HepG2 (cell line): Measurements from ENCODE around the gene POLA1. TPM values are rescaled to one million over a fixed set of nuclear protein-coding genes. Genes with fewer than 3 reads are reported as not detected.

Experiments
- CCAR2 ChIP-seq: fragments of 200-400 bp; formaldehyde crosslinking; optimal IDR thresholded peaks from 2 replicates; pipeline ENCODE3; 2018; ENCODE audit warnings: low read depth, mild to moderate bottlenecking, low read length, moderate library complexity
- CCDC6 ChIP-seq: sonication (generic); formaldehyde crosslinking; IDR thresholded peaks from 2 replicates; pipeline ENCODE4 v1.8.1; 2022; ENCODE audit warnings: mild to moderate bottlenecking, missing genetic modification reagents, moderate library complexity
- CSRNP1 ChIP-seq: sonication (generic); formaldehyde crosslinking; IDR thresholded peaks from 2 replicates; pipeline ENCODE4 v1.8.1; 2023; ENCODE audit warnings: mild to moderate bottlenecking, missing genetic modification reagents
- GATAD2A ChIP-seq: IDR thresholded peaks from 2 replicates; pipeline ENCODE4 v1.6.1; 2016
- IKZF1 ChIP-seq: fragments of 450-650 bp; IDR thresholded peaks from 2 replicates; pipeline ENCODE4 v1.7.1; 2016
- JUNB ChIP-seq: sonication (generic); formaldehyde crosslinking; IDR thresholded peaks from 2 replicates; pipeline ENCODE4 v1.8.0; 2022; ENCODE audit warnings: missing genetic modification reagents, mild to moderate bottlenecking, borderline replicate concordance
- NFE2L1 ChIP-seq: sonication (generic); formaldehyde crosslinking; IDR thresholded peaks from 2 replicates; pipeline ENCODE4 v1.4.0; 2020; ENCODE audit warnings: missing genetic modification reagents, mild to moderate bottlenecking, borderline replicate concordance
- NFKB2 ChIP-seq: sonication (generic); formaldehyde crosslinking; IDR thresholded peaks from 2 replicates; pipeline ENCODE4 v1.4.0; 2020; ENCODE audit warnings: missing genetic modification reagents, borderline replicate concordance
- PLSCR1 ChIP-seq: sonication (generic); formaldehyde crosslinking; IDR thresholded peaks from 2 replicates; pipeline ENCODE4 v1.5.0; 2020; ENCODE audit warnings: missing genetic modification reagents, mild to moderate bottlenecking, borderline replicate concordance
- SNAPC5 ChIP-seq: sonication (generic); formaldehyde crosslinking; IDR thresholded peaks from 2 replicates; pipeline ENCODE4 v1.8.1; 2023; ENCODE audit warnings: mild to moderate bottlenecking, missing genetic modification reagents, borderline replicate concordance
- SP4 ChIP-seq: sonication (generic); formaldehyde crosslinking; IDR thresholded peaks from 2 replicates; pipeline ENCODE4 v1.8.1; 2023; ENCODE audit warnings: mild to moderate bottlenecking, missing genetic modification reagents
- STAG1 ChIP-seq: sonication (generic); formaldehyde crosslinking; IDR thresholded peaks from 2 replicates; pipeline ENCODE4 v1.4.0; 2020; ENCODE audit warnings: missing genetic modification reagents
- ZEB1 ChIP-seq: IDR thresholded peaks from 2 replicates; pipeline ENCODE4 v1.6.1; 2012; ENCODE audit warnings: mild to moderate bottlenecking, low read depth, inconsistent platforms; ENCODE audit not compliant: insufficient replicate concordance
- ZNF570 ChIP-seq: sonication (generic); formaldehyde crosslinking; IDR thresholded peaks from 2 replicates; pipeline ENCODE4 v1.4.0; 2020; ENCODE audit warnings: mild to moderate bottlenecking, missing genetic modification reagents, borderline replicate concordance
- polyA plus RNA-seq, 8 experiments: library from polyadenylated mRNA; depleted of rRNA in 3 of 8; stranded (reverse) in 7 of 8; unstranded in 1 of 8; fragments of >200 nt; fragmentation: Illumina TruSeq in 4 of 8; extraction: Trizol in 4 of 8; gene quantifications; 2 replicates each; pipeline versions ENCODE4 v1.2.1 to v1.2.3, GENCODE V29; 2011 to 2016; ENCODE audit warnings: low read depth in 4 of 8, missing spikeins in 1 of 8, mixed read lengths in 1 of 8; ENCODE audit not compliant: insufficient read depth in 1 of 8
- total RNA-seq, 5 experiments: library from RNA; depleted of rRNA; stranded (reverse); fragments of >200 nt; fragmentation: Illumina TruSeq; extraction: Trizol; gene quantifications; 2 replicates each; pipeline ENCODE4 v1.2.3, GENCODE V29; 2016; ENCODE audit warnings: low read depth in 1 of 5
- TF ChIP-seq, protein P1 (sequence below): sonication (generic); formaldehyde crosslinking; IDR thresholded peaks from 2 replicates; pipeline ENCODE4 v1.8.0; 2022; ENCODE audit warnings: mild to moderate bottlenecking, missing genetic modification reagents, moderate library complexity
- TF ChIP-seq, protein P2 (sequence below): sonication (generic); formaldehyde crosslinking; IDR thresholded peaks from 2 replicates; pipeline ENCODE4 v1.8.1; 2022; ENCODE audit warnings: low read depth, mild to moderate bottlenecking, missing genetic modification reagents
- TF ChIP-seq, protein P3 (sequence below): sonication (generic); formaldehyde crosslinking; IDR thresholded peaks from 2 replicates; pipeline ENCODE4 v1.4.0; 2020; ENCODE audit warnings: mild to moderate bottlenecking, missing genetic modification reagents, borderline replicate concordance

POLA1 gene
- total and polyA plus RNA-seq, 2 of the 13 experiments (the other 11 are each of a cell fraction or from before 2014, with no cell fraction given), result 3.3 to 26.5 TPM

DNA sequence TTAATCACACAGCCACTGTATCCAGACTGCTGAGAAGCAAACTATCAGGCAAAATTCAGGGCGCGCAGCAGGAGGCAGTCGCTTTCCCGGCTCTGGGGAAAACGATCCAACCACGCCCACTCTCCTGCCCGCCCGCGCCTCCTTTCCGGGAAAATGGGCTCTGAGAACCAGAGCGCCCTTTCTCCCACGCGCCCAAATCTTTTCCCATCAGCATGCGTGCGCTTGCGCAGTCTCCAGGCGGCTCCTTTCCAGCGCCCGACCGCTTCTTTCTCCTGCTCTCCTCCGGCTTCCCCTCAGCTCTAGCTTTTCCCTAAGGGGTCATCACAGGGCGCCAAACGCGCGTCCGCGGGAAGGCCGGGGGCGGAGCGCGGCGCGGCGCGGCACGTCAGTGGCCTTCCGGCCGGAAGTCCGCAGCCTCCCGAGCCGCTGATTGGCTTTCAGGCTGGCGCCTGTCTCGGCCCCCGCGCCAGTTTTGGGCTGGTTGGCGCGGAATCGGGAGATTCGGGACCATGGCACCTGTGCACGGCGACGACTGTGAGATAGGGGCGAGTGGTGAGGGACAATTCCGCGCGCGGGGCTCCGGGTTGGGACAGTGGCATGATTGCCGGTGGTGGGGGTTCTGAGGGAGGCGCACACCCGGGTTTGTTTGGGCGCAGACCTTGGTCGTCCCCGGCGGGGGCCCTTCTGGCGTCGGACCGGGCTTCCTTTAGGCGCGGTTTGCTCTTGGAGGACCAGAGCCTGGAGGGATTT, at the start of gene POLA1 (continued):
- TF ChIP-seq STAG1 (CRISPR knock-in tag) (no peak), NFE2L1 (CRISPR knock-in tag) (no peak), CCAR2 (no peak), IKZF1 (no peak), ZNF570 (CRISPR knock-in tag) (no peak), CCDC6 (no peak), ZEB1 (no peak), SP4 (CRISPR knock-in tag) (peak; percentile 84; the same call in 1 of the 2 replicates), GATAD2A (CRISPR knock-in tag) (no peak), JUNB (CRISPR knock-in tag) (peak; percentile 52; the same call in 1 of the 2 replicates), NFKB2 (CRISPR knock-in tag) (peak; percentile 76; the same call in 1 of the 2 replicates), CSRNP1 (peak; percentile 47; the same call in 1 of the 2 replicates), PLSCR1 (CRISPR knock-in tag) (no peak), SNAPC5 (CRISPR knock-in tag) (no peak)
- TF ChIP-seq, protein P1, sequence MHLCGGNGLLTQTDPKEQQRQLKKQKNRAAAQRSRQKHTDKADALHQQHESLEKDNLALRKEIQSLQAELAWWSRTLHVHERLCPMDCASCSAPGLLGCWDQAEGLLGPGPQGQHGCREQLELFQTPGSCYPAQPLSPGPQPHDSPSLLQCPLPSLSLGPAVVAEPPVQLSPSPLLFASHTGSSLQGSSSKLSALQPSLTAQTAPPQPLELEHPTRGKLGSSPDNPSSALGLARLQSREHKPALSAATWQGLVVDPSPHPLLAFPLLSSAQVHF (CRISPR knock-in tag), result no peak
- TF ChIP-seq, protein P2, sequence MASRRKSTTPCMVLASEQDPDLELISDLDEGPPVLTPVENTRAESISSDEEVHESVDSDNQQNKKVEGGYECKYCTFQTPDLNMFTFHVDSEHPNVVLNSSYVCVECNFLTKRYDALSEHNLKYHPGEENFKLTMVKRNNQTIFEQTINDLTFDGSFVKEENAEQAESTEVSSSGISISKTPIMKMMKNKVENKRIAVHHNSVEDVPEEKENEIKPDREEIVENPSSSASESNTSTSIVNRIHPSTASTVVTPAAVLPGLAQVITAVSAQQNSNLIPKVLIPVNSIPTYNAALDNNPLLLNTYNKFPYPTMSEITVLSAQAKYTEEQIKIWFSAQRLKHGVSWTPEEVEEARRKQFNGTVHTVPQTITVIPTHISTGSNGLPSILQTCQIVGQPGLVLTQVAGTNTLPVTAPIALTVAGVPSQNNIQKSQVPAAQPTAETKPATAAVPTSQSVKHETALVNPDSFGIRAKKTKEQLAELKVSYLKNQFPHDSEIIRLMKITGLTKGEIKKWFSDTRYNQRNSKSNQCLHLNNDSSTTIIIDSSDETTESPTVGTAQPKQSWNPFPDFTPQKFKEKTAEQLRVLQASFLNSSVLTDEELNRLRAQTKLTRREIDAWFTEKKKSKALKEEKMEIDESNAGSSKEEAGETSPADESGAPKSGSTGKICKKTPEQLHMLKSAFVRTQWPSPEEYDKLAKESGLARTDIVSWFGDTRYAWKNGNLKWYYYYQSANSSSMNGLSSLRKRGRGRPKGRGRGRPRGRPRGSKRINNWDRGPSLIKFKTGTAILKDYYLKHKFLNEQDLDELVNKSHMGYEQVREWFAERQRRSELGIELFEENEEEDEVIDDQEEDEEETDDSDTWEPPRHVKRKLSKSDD (CRISPR knock-in tag), result no peak
- TF ChIP-seq, protein P3, sequence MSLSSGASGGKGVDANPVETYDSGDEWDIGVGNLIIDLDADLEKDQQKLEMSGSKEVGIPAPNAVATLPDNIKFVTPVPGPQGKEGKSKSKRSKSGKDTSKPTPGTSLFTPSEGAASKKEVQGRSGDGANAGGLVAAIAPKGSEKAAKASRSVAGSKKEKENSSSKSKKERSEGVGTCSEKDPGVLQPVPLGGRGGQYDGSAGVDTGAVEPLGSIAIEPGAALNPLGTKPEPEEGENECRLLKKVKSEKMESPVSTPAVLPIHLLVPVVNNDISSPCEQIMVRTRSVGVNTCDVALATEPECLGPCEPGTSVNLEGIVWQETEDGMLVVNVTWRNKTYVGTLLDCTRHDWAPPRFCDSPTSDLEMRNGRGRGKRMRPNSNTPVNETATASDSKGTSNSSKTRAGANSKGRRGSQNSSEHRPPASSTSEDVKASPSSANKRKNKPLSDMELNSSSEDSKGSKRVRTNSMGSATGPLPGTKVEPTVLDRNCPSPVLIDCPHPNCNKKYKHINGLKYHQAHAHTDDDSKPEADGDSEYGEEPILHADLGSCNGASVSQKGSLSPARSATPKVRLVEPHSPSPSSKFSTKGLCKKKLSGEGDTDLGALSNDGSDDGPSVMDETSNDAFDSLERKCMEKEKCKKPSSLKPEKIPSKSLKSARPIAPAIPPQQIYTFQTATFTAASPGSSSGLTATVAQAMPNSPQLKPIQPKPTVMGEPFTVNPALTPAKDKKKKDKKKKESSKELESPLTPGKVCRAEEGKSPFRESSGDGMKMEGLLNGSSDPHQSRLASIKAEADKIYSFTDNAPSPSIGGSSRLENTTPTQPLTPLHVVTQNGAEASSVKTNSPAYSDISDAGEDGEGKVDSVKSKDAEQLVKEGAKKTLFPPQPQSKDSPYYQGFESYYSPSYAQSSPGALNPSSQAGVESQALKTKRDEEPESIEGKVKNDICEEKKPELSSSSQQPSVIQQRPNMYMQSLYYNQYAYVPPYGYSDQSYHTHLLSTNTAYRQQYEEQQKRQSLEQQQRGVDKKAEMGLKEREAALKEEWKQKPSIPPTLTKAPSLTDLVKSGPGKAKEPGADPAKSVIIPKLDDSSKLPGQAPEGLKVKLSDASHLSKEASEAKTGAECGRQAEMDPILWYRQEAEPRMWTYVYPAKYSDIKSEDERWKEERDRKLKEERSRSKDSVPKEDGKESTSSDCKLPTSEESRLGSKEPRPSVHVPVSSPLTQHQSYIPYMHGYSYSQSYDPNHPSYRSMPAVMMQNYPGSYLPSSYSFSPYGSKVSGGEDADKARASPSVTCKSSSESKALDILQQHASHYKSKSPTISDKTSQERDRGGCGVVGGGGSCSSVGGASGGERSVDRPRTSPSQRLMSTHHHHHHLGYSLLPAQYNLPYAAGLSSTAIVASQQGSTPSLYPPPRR, result no peak
